ENCODE measurements around the gene FAM163B.
A peak's percentile ranks its signal among the peaks of the same experiment; 100 is the strongest.

Gene FAM163B

GRCh38 chr9:133597316-133597957 lies 11.8 kb downstream of the FAM163B start:
- DNase-seq = no peak

- no peak for DNase-seq
Measured at GRCh38 chr9:133595910-133596309, 13.3 kb downstream of the FAM163B start.

GRCh38 chr9:133594310-133594709 lies 14.9 kb downstream of the FAM163B start:
- DNase-seq = no peak

- DNase-seq = no peak
Measured at GRCh38 chr9:133593587-133594253, 15.5 kb downstream of the FAM163B start.

GRCh38 chr9:133592731-133593409 lies 16.3 kb downstream of the FAM163B start:
- no peak for DNase-seq

- no peak for DNase-seq
Measured at GRCh38 chr9:133591985-133592384, 17.2 kb downstream of the FAM163B start.

GRCh38 chr9:133591116-133591910 lies 17.9 kb downstream of the FAM163B start:
- DNase-seq = peak; percentile 48

- DNase-seq = no peak
Measured at GRCh38 chr9:133590231-133590855, 18.8 kb downstream of the FAM163B start.

- DNase-seq = no peak
Measured at GRCh38 chr9:133589454-133590227, 19.5 kb downstream of the FAM163B start.

GRCh38 chr9:133587466-133587865 lies 21.7 kb downstream of the FAM163B start:
- no peak for DNase-seq

GRCh38 chr9:133587051-133587450 lies 22.1 kb downstream of the FAM163B start:
- DNase-seq = no peak

- DNase-seq = no peak
Measured at GRCh38 chr9:133585481-133586351, 23.5 kb downstream of the FAM163B start.

GRCh38 chr9:133584559-133585476 lies 24.4 kb downstream of the FAM163B start:
- DNase-seq = peak; percentile 46

GRCh38 chr9:133584167-133584558 lies 25.0 kb downstream of the FAM163B start:
- DNase-seq = no peak

- peak; percentile 20 for DNase-seq
Measured at GRCh38 chr9:133583586-133583985, 25.6 kb downstream of the FAM163B start.

- no peak for DNase-seq
Measured at GRCh38 chr9:133583111-133583510, 26.1 kb downstream of the FAM163B start.

GRCh38 chr9:133582501-133583045 lies 26.6 kb downstream of the FAM163B start:
- DNase-seq = no peak

- no peak for DNase-seq
Measured at GRCh38 chr9:133581513-133582343, 27.5 kb downstream of the FAM163B start.

GRCh38 chr9:133581011-133581410 lies 28.2 kb downstream of the FAM163B start:
- no peak for DNase-seq
